GM12892 (cell line): ENCODE results near the gene IRAK4.

ENCODE experiments used
- POLR2A ChIP-seq: IDR thresholded peaks from 2 replicates; pipeline ENCODE4 v1.6.1; 2011; ENCODE audit warnings: low read depth, low read length, control low read depth
- TAF1 ChIP-seq: IDR thresholded peaks from 2 replicates; pipeline ENCODE4 v1.6.1; 2011; ENCODE audit warnings: low read depth, mild to moderate bottlenecking, control low read depth, low read length, borderline replicate concordance

DNA sequence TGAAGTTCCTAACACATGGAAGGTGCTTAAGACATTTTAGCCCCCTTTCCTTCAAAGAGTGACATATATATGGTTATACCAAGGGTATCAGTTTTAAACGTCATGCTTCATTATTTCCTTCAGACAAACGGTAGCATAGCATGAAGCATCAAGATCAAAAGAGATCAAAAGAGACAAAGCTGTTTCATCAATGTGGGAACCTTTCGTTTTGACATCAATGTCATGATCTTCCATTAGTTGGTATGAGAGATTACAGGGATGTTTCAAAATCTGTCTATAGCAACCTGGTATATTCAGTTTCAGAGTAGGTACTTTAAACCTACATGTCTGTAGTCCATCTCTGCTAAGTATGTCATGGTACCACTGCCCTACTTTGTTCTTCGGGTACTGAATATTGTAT is 28.5 kb upstream of the IRAK4 start:
- no peak for TF ChIP-seq POLR2A
- TF ChIP-seq TAF1 = no peak
